Stimulated activated CD8-positive, alpha-beta memory T cell treated with anti-CD3 and anti-CD28 coated beads, Interleukin-7, amount 100 ng/mL, for 1 hour (primary cell): Measurements from ENCODE around the gene NPPA.
A peak's percentile ranks its signal among the peaks of the same experiment; 100 is the strongest.

Source experiments
- DNase-seq, 2 donors: peaks; one replicate each; pipeline ENCODE4 v3.0.0-alpha.2; 2020; ENCODE audit warnings: low read depth in 2 of 2

NPPA gene

GRCh38 chr1:11874258-11874562 lies 26.6 kb upstream of the NPPA start:
- DNase-seq, result no peak

DNA sequence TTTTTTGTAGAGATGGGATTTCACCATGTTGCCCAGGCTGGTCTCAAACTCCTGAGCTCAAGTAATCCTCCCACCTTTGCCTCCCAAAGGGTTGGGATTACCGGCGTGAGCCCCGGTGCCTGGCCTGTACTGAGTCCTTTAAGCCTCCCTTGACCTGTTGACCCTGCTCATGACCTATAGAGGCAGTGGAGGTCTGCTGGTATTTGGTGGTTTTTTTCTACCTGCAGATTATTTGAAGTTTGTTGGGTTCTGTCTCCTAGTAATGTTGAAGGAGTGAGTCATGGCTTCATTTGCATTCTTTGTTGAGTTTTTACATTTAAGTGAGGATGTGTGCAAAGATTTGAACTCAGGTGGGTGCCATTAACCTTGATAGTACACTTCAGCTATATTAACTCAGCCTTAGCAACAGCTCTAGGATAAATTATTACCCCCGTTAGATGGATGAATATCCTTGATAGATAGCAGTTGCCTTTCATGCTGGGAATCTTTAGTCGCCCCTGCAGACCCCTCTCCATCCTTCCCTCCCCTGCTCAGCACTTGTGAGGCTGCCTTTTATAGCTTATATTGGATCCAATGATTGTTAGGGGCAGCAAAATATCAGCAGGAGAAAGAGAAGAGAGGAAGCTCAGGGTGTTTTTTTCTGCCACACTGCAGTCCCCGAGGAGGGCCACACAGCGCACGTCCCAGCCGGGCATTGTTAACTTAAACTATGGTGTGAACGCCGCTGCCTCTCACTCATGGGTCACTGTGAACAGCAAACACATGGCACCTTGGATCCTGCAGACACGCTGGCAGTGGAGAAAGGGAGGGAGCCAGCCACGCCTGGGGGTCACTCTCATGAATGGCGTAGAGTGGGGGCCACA lies 26.0 kb upstream of the NPPA start:
- DNase-seq, result no peak

GRCh38 chr1:11872545-11872944 lies 25.0 kb upstream of the NPPA start:
- DNase-seq, result no peak

GRCh38 chr1:11869650-11870207 lies 22.1 kb upstream of the NPPA start:
- DNase-seq, result no peak

- no peak for DNase-seq
Measured at GRCh38 chr1:11869104-11869503, 21.5 kb upstream of the NPPA start.

DNA sequence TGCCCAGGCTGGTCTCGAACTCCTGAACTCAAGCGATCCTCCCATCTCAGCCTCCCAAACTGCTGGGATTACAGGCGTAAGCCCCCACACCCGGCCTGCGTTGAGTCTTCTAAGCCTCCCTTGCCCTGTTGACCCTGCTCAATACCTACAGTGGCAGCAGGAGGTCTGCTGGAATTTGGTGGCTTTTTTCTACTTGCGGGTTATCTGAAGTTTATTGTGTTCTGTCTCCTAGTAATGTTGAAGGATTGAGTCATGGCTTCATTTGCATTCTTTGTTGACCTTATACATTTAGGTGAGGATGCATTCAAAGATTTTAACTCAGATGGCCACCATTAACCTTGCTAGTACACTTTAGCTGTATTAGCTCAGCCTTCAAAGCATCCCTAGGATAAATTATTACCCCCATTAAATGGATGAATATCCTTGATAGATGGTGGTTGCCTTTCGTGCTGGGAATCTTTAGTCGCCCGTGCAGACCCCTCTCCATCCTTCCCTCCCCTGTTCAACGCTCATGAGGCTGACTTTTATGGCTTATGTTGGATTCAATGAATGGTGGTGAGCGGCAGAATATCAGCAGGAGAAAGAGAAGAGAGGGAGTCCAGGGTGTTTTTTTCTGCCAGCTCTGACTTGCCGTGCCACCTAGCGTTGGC lies 20.9 kb upstream of the NPPA start:
- no peak for DNase-seq

DNA sequence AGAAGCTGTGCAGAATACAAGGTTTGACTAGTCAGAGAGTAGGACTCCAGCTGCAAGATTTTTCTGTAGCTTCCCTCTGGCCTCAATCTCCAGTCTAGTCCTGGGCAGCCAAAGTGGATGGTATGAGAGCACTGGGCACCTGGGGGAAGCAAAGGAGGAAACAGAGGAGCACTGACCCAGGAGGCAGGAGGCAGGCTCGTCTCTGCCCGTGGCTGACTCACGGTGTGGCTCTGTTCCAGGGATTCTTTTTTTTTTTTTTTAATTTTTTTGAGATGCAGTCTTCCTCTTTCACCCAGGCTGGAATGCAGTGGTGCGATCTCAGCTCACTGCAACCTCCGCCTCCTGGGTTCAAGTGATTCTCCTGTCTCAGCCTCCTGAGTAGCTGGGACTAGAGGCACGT lies 15.3 kb upstream of the NPPA start:
- no peak for DNase-seq

DNA sequence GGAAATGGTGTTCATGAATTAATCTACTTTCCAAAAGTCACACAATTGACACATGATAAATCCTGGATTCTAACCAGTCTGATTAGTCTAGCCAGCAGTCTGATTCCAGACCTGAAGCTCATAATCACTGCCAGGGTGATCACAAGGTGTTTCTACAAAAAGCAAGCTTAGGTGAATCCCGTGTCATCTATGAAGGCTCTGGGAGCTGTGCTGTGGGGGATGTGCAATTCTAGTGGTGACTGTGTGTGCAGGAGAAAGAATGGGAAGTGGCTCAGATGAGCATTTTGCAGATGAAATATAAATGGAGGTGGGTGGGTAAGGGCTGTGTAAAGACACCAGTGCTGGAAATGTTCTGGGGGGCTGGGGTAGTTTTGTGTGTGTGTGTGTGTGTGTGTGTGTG lies 13.0 kb upstream of the NPPA start:
- no peak for DNase-seq

DNA sequence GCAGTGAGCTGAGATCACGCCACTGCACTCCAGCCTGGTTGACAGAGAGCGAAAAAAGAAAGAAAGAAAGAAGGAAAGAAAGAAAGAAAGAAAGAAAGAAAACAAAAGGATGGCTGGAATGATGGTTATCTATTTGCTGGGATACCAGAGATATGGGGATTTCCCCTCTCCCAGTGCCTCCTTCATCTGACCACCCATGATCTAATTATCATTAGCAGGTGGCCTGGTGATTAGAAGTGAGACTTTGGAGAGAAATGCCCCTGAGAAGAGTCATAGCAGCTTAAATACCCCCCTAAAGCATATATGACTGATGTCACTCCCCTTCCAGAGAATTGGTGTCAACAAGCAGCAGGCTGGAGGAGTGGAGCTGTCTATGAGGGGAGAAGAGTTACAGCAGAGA lies 12.5 kb upstream of the NPPA start:
- DNase-seq, result no peak

DNA sequence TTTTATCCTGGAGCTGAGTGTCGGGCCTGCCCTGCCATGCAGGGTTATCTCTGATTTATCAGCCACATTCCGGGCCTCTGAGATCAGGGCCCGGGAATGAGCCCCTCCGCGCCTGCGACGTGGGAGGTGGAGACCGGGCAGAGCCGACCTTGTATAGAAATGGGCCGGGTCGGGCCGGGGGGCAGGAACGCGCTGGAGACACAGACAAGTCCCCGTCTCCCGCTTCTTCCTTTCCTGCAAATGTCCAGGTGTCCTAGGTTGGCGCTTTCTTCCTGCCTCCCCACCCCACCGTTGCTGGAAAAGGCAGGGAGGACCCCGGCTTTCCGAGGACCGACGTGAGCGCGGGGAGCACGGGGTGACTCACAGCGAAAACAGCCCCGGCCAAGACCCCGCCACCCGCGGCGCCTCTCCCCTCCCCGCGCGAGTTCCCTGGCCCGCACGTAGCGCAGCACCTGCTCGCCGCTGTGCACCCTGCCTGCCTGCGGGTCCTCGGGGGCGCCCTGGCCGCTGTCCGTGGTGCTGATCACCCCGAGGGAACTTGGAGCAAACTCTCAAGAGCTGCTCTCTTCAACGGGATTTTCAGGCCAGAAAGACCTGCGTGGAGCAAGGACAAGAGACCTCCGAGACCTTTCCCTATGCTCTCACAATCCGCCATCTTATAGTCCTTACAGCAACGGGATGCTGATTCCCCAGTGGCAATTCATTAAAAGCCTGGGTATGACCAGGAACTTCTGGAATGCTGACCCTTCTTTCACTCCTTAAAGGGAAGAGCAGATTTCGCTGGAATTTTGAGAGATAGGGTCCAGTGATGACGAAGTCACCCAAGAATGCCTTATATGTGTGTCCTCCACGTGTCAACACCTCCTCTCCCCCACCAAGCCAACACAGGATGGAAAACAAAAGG lies 11.6 kb upstream of the NPPA start:
- peak; percentile 25 to 44 for DNase-seq

DNA sequence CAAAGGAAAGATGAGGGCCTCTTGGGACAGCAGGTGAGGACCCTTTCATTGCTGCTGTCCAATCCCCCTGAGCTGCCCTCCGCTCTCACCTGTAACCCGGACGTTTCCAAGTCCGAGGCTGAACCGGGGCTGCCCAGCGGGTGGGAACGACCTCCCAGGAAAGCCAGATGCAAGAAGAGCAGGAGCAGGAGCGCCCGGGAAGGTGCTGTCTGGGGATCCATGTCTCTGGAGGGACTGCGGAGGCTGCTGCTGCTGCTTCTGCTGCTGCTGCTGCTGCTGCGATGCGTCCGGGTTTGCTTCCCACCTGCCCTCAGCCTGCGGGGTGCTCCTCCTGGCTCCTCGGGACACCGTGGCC lies 11.0 kb upstream of the NPPA start, which contains the start of gene NPPB:
Gene NPPB, minus strand, starts transcription at position 333 of the 355 bp plus-strand sequence. Its CDS starts 112 bp downstream, at position 221.
- DNase-seq, result no peak

GRCh38 chr1:11858158-11858557 lies 10.6 kb upstream of the NPPA start:
- DNase-seq, result no peak

DNA sequence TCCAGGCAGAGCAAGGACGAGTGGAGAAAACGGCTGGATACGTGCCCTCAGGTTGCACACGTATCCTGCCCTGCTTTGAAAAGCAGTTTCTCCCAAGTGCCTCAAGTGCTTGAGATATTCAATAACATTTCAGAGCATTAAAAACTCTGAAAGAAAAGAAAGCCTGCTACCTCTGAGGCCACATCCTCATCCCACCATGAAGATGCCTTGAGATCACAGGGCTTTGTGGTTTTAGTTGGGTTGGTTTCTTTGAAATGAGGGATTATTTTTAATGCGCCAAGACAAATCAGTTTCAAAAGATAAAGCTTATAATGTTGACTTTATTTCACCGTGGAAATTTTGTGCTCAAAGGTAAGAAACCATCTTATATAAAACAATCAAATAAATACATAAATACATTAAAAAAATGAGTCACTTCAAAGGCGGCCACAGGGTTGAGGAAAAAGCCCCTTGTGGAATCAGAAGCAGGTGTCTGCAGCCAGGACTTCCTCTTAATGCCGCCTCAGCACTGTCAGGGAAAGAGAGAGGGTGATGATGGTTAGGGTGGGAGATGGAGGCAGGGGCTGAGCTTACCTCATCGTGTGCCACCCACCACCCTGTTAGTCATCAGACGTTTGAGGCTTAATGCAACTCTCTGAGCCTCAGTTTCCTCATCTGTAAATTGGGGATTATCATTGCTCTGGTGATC lies 9.7 kb upstream of the NPPA start:
- DNase-seq, result no peak

- no peak for DNase-seq
Measured at GRCh38 chr1:11856698-11857097, 9.1 kb upstream of the NPPA start.

DNA sequence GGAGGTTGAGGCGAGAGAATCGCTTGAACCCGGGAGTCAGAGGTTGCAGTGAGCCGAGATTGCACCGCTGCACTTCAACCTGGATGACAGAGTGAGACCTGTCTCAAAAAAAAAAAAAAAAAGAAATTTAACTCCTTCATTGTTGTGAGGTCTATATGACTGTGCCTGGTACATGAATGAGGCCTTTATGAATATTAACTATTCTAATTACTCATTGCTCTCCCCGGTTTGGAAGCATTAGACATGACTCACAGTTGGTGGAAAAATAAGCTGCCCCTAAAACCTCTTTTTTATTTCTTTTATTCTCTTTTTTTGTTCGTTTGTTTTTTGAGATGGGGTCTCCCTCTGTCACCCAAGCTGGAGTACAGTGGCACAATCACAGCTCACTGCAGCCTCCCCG lies 7.8 kb upstream of the NPPA start:
- DNase-seq, result no peak

DNA sequence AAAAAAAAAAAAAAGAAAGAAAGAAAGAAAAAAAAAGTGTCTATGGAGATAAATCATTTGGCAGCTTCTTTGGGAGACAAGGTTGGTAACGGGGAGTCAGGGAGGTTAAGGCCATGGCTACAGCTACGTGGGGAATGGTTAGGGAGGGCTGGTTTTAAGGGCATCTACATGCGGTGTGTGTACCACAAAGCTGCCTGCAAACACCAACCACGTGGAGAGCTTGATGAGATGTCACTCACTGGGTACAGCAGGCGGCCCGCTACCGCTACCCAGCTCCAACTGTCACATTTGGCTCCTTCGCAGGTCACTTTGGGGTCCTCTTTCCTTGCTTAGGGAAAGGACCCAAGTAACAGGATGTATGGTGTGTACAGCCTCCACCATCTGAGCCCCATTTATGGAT lies 6.9 kb upstream of the NPPA start:
- no peak for DNase-seq

DNA sequence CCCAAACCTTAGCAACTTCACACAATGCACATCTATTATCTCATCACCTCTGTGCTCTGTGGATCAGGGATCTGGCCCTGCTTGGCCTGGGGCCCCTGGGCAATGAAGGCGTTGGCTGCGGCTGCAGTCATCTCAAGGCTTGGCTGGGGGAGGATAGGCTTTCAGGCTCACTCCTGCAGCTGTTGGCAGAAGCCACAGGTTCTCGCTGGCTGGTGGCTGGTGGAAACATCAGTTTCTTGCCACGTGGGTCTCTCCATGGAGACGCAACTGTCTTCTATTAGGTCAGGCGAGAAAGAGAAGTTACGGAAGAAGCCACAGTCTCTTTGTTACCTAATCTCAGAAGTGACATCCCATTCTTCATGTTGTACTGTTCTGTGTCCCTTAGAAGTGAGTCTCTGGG lies 3.6 kb upstream of the NPPA start:
- DNase-seq, result no peak

DNA sequence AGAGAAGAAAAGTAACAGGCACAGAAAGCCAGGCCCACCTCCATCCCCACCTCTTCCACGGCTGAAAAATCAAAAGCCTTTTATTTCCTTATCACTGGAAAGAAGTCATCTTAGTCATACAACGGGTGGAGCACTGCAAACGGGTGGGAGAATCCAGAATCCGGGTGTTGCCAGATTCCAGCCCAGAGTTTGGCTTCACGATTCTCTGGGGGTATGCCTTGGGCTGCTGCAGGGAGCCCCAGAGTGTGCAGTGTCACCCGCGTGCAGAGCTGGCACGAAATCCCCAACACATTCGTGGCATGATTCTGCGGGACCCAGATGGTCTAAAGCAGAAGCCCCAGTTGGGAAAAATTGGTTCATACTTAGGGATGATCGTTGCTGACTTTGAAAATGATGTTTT lies 2.6 kb upstream of the NPPA start:
- DNase-seq, result no peak

GRCh38 chr1:11848373-11848700 lies 754 bp upstream of the NPPA start:
- DNase-seq, result no peak

- DNase-seq, result no peak
Measured at GRCh38 chr1:11845641-11846335, 1.8 kb downstream of the NPPA start.
